ENCODE measurements around the gene CHID1. TPM values are rescaled to one million over a fixed set of nuclear protein-coding genes. Genes with fewer than 3 reads are reported as not detected.

Gene CHID1
- total and polyA plus RNA-seq, 9 of the 15 experiments (the other 6 are each of a cell fraction or from before 2014, with no cell fraction given): 15.1 to 108 (median 39.8) TPM

DNA sequence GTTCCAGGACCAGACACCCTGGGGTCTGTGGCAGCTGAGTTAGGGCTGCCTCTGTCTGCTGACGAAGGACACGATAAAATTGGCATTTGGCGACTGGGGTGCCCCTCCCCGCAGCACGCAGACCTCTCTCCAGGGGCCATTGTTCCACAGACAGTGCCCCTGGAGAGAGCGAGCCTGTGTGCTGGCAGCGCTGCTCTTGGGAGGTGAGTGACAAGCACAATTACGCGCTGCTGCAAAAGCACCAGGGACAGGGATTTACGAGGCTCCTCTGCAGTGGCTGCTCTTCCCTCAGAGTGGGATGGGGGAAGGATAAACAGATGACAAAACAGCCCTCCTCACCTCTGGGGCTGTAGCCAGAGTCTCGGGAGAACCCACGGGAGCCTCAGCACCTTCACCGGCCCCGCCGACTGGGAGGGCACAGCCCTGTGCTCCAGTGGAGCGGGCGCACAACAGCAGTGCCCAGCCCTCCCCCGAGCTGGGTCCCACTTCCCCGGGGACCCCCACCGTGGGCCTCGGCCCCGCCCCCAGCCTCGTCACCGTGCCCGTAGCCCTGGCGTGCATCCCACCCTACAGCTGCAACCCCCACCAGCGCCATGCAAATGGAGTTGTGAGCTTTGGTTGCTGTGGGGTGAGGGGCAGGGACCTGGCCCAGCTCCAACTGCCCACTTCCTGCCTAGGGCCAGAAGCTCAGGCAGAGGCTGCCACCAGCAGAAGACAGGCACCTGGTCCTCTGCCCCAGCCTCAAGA, 19.6 kb downstream of the CHID1 start:
- BruUV-seq (replicated peaks): no TSS peak
- no peak for ATAC-seq
- intact Hi-C loops (cut with micrococcal nuclease): no loop called here

DNA sequence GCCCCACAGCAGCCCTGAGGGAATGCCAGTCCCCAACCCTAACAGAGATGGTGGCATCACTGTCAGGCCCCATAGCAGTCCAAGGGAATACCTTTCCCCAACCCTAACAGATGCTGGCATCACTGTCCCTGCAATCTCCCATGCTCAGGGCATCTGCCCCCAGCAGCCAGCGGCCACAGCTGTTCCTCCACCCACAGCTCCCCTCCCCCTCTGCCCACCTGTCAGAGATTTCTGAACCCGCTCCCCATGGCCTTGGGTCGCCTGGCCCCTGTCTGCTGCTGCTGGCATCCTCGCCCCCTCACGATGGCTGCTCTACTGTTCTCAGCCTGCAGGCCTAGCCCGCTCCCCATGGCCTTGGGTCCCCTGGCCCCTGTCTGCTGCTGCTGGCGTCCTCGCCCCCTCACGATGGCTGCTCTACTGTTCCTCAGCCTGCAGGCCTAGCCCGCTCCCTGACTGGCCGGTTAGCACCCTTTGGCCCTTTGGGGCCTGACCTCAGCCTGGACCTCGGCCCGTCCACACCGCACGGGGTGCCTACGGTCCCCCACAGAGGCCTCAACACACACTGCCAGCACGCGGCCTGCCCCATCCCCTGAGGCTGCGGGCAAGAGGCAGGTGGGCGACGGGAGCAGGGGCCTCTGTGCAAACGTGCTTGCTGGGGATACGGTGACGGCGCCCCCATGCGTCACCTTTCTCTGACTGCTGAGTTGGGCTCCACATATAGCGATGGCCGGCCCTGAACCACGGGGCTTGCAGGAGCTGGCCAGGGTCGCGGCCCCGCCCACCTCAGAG, 20.7 kb downstream of the CHID1 start:
- no peak overlapping the region for H3K4me2 ChIP-seq (ENCODE audit: insufficient read depth, low read length)
- no peak overlapping the region for H3K4me3 ChIP-seq
- DNase-seq (ENCODE audit: extremely low read depth in 1 of 4, low spot score in 3 of 4) (no peak), ATAC-seq (no peak), FAIRE-seq (no peak)
- no peaks in the 10 kb centered on the region for H3K9me3 ChIP-seq (replicated peaks; ENCODE audit: control insufficient read depth, insufficient read depth, low read depth, low read length)
- intact Hi-C loops (cut with micrococcal nuclease) (no loop called here), in situ Hi-C loops (cut with MboI) (no loop called here)
- 92% methylated on average over 28 of the region's 32 CpGs for WGBS (ENCODE audit: insufficient coverage, low coverage, missing lambda C conversion rate)
- TF ChIP-seq, protein P1, sequence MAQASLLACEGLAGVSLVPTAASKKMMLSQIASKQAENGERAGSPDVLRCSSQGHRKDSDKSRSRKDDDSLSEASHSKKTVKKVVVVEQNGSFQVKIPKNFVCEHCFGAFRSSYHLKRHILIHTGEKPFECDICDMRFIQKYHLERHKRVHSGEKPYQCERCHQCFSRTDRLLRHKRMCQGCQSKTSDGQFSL (CRISPR knock-in tag; IDR thresholded peaks at IDR 0.05): no peak
- TF ChIP-seq, protein P1 (tag; IDR thresholded peaks at IDR 0.05): no peak
- TF ChIP-seq BRD4 (IDR thresholded peaks at IDR 0.05) (no peak), ELF2 (CRISPR knock-in tag; IDR thresholded peaks at IDR 0.05) (no peak), POLR2G (IDR thresholded peaks at IDR 0.05; ENCODE audit: low read depth, low read length) (peak; percentile 53)
- peaks cover 0 to 59% of the 10 kb centered on the region in 2 experiments; a peak in 2 of 5 replicates for H3K4me1 ChIP-seq (replicated peaks in 1 of 2; ENCODE audit: control insufficient read depth in 2 of 2, insufficient read depth in 2 of 2, low read length in 2 of 2)
- no peak overlapping the region for H2AFZ ChIP-seq (ENCODE audit: low read depth, low read length)
- H4K20me1 ChIP-seq (replicated peaks; ENCODE audit: control insufficient read depth, insufficient read depth, low read length): no peaks in the 10 kb centered on the region; the same call in 1 of the 2 replicates
- peak overlapping the region in 1 of 2 experiments; percentile 35; a peak in 1 of 4 replicates for H3K9ac ChIP-seq (ENCODE audit: insufficient read depth in 1 of 2, low read depth in 2 of 2, low read length in 2 of 2)
- POLR2A ChIA-PET: no interaction called here
- H3K79me2 ChIP-seq (ENCODE audit: control insufficient read depth, insufficient read depth, low read length): no peaks in the 10 kb centered on the region
- H3K9me1 ChIP-seq (ENCODE audit: control insufficient read depth, insufficient read depth, low read length): no peaks in the 10 kb centered on the region
- CTCF ChIA-PET (ENCODE audit: low intra/inter-chr PET ratio): no interaction called here
- BruUV-seq (replicated peaks): no TSS peak
- no peak overlapping the region for H3K27ac ChIP-seq (ENCODE audit: extremely low read depth, low read depth, low read length)
- H3K27me3 ChIP-seq (ENCODE audit: control insufficient read depth in 2 of 2, insufficient read depth in 2 of 2, low read length in 2 of 2): no peaks in the 10 kb centered on the region
- H3K36me3 ChIP-seq (ENCODE audit: control insufficient read depth, insufficient read depth, low read length): peaks cover 54% of the 10 kb centered on the region; the same call in 1 of the 3 replicates

More for the DNA sequence above, 19.6 kb downstream of the CHID1 start:
- WGBS (ENCODE audit: insufficient coverage, low coverage, missing lambda C conversion rate): 88% methylated on average over 11 of the region's 27 CpGs
- FAIRE-seq: no peak
- ChIA-PET POLR2A (no interaction called here), CTCF (ENCODE audit: low intra/inter-chr PET ratio) (no interaction called here)
- no peak for DNase-seq (ENCODE audit: extremely low read depth in 1 of 4, low spot score in 3 of 4)
- peaks cover 0 to 67% of the 10 kb centered on the region in 2 experiments; a peak in 2 of 5 replicates for H3K4me1 ChIP-seq (replicated peaks in 1 of 2; ENCODE audit: control insufficient read depth in 2 of 2, insufficient read depth in 2 of 2, low read length in 2 of 2)
- peaks cover 50% of the 10 kb centered on the region; the same call in 1 of the 3 replicates for H3K36me3 ChIP-seq (ENCODE audit: control insufficient read depth, insufficient read depth, low read length)
- H3K9me1 ChIP-seq (ENCODE audit: control insufficient read depth, insufficient read depth, low read length): no peaks in the 10 kb centered on the region
- no peaks in the 10 kb centered on the region for H3K27me3 ChIP-seq (ENCODE audit: control insufficient read depth in 2 of 2, insufficient read depth in 2 of 2, low read length in 2 of 2)
- no peak overlapping the region for H3K4me3 ChIP-seq
- no peaks in the 10 kb centered on the region for H3K9me3 ChIP-seq (replicated peaks; ENCODE audit: control insufficient read depth, insufficient read depth, low read depth, low read length)
- no peak overlapping the region for H3K27ac ChIP-seq (ENCODE audit: extremely low read depth, low read depth, low read length)
- in situ Hi-C loops (cut with MboI): no loop called here
- no peaks in the 10 kb centered on the region for H3K79me2 ChIP-seq (ENCODE audit: control insufficient read depth, insufficient read depth, low read length)
- no peak overlapping the region; a peak in 1 of 4 replicates for H3K9ac ChIP-seq (ENCODE audit: insufficient read depth in 1 of 2, low read depth in 2 of 2, low read length in 2 of 2)
- TF ChIP-seq NCOA2 (IDR thresholded peaks at IDR 0.05; ENCODE audit: partially characterized antibody in 2 of 2) (no peak), ZNF408 (CRISPR knock-in tag; IDR thresholded peaks at IDR 0.05; ENCODE audit: low read depth) (no peak), NFIC (IDR thresholded peaks at IDR 0.05) (peak; percentile 11; the same call in 1 of the 2 replicates)
- H2AFZ ChIP-seq (ENCODE audit: low read depth, low read length): no peak overlapping the region
- no peaks in the 10 kb centered on the region; the same call in 1 of the 2 replicates for H4K20me1 ChIP-seq (replicated peaks; ENCODE audit: control insufficient read depth, insufficient read depth, low read length)
- no peak overlapping the region for H3K4me2 ChIP-seq (ENCODE audit: insufficient read depth, low read length)
